ENCODE results near the gene TMEM134. TPM values are rescaled to one million over a fixed set of nuclear protein-coding genes. Genes with fewer than 3 reads are reported as not detected.

Gene TMEM134
- total and polyA plus RNA-seq, 11 donors = 67.0 to 146 (median 83.6) TPM

- Histone ChIP-seq H3K27me3 (no peaks in the 10 kb centered on the region), H3K4me3 (peak overlapping the region in 1 of 12 donors; percentile 60), H3K36me3 (peaks cover 0 to 30% (median 22%) of the 10 kb centered on the region in 9 donors), H3K27ac (peak overlapping the region in 2 of 12 donors; percentile 16 to 88), H3K9me3 (no peaks in the 10 kb centered on the region), H3K4me1 (peaks cover 5 to 44% (median 25%) of the 10 kb centered on the region in 12 donors)
- DNase-seq (peak in 3 of 5 donors; percentile 27 to 62 (median 28)), ATAC-seq (no peak)
- intact Hi-C loops (cut with DNase I) = loop anchor here in 1 of 10 donors (5.0 kb wide), 1 partner anchor 93 kb away; the partner anchor contains the start of gene RAD9A
- 65 to 79% (median 75%) methylated on average over 11 of the region's 11 CpGs for WGBS, 4 donors
- TF ChIP-seq CTCF (IDR thresholded peaks at IDR 0.05) (no peak), POLR2A (IDR thresholded peaks at IDR 0.05) (no peak)
Observed at GRCh38 chr11:67484847-67485311, 15.8 kb upstream of the TMEM134 start.

GRCh38 chr11:67483831-67484665, 15.0 kb upstream of the TMEM134 start:
- peak in 1 of 5 donors; percentile 63 for DNase-seq

GRCh38 chr11:67482827-67483798, 14.1 kb upstream of the TMEM134 start, which contains the start of gene AIP:
Gene AIP (plus strand): TSS chr11:67483026. CDS start chr11:67483159, 133 bp downstream.
- 9 to 11% (median 10%) methylated on average over 53 to 60 of the region's 60 CpGs for WGBS, 4 donors

More at GRCh38 chr11:67483831-67484665, 15.0 kb upstream of the TMEM134 start:
- Histone ChIP-seq H3K9me3 (no peaks in the 10 kb centered on the region), H3K27ac (peak overlapping the region in 5 of 12 donors; percentile 80 to 88 (median 85)), H3K36me3 (peaks cover 0 to 21% (median 16%) of the 10 kb centered on the region in 9 donors), H3K4me1 (peaks cover 5 to 44% (median 25%) of the 10 kb centered on the region in 12 donors), H3K4me3 (peak overlapping the region in 9 of 12 donors; percentile 53 to 72 (median 65)), H3K27me3 (peaks cover 0 to 3% (median 0%) of the 10 kb centered on the region in 9 donors)
- TF ChIP-seq POLR2A (IDR thresholded peaks at IDR 0.05) (no peak), CTCF (IDR thresholded peaks at IDR 0.05) (no peak)
- intact Hi-C loops (cut with DNase I) = loop anchor here in 2 of 10 donors (2.0 to 5.0 kb wide), 2 partner anchors 21 to 92 kb away; partner anchors contain the start of genes PITPNM1 (in 1 of the 2) and RAD9A (in 1 of the 2)
- ATAC-seq = no peak
- WGBS, 4 donors = 88 to 91% (median 90%) methylated on average over 16 of the region's 16 CpGs

More at GRCh38 chr11:67482827-67483798, 14.1 kb upstream of the TMEM134 start, which contains the start of gene AIP:
- Histone ChIP-seq H3K27me3 (peaks cover 0 to 3% (median 0%) of the 10 kb centered on the region in 9 donors), H3K9me3 (no peaks in the 10 kb centered on the region), H3K27ac (peak within 1 kb of the TSS; percentile 21 to 91 (median 85)), H3K36me3 (peaks cover 0 to 18% (median 14%) of the 10 kb centered on the region in 9 donors), H3K4me1 (peaks cover 5 to 44% (median 25%) of the 10 kb centered on the region in 12 donors), H3K4me3 (peak within 1 kb of the TSS; percentile 41 to 72 (median 60))
- ATAC-seq (peak; percentile 96 to 99 (median 99)), DNase-seq (peak; percentile 97 to 98 (median 98))
- TF ChIP-seq POLR2A (IDR thresholded peaks at IDR 0.05) (peak in 1 of 2 donors; percentile 64), CTCF (IDR thresholded peaks at IDR 0.05) (peak in 3 of 12 donors; percentile 11 to 37 (median 34))
- intact Hi-C loops (cut with DNase I) = loop anchor here in 2 of 10 donors (2.0 to 5.0 kb wide), 2 partner anchors 22 to 91 kb away; partner anchors contain the start of genes PITPNM1 (in 1 of the 2) and RAD9A (in 1 of the 2)

All from heart left ventricle (tissue), 16 donors.